CD14-positive monocyte (primary cell): ENCODE data around the gene TSPAN18. TPM values are rescaled to one million over a fixed set of nuclear protein-coding genes. Genes with fewer than 3 reads are reported as not detected.

Source experiments
- DNase-seq, 3 donors: peaks; one replicate each; pipeline ENCODE4 v3.0.0-alpha.2; 2011 to 2022
- H2AFZ ChIP-seq: 2 replicates; pipeline ENCODE4 v1.6.0; 2012; ENCODE audit warnings: mild to moderate bottlenecking, low read depth, low read length, inconsistent platforms; ENCODE audit not compliant: insufficient read depth, poor library complexity, severe bottlenecking
- H3K27ac ChIP-seq, 2 donors: 1 replicate in 1 of 2; 2 replicates in 1 of 2; pipeline ENCODE4 v1.5.1; 2012 to 2013; ENCODE audit warnings: low read length in 2 of 2, control low read depth in 1 of 2, inconsistent platforms in 1 of 2, low read depth in 1 of 2, mild to moderate bottlenecking in 1 of 2
- H3K27me3 ChIP-seq, 2 donors: one replicate each; pipeline versions ENCODE4 v1.6.0 to v1.6.1; 2011 to 2013; ENCODE audit warnings: low read length in 2 of 2; ENCODE audit not compliant: control insufficient read depth in 2 of 2, insufficient read depth in 2 of 2
- H3K36me3 ChIP-seq, 2 donors: replicated peaks in 1 of 2; 1 replicate in 1 of 2; 2 replicates in 1 of 2; pipeline versions ENCODE4 v1.5.1 to v1.6.1; 2012 to 2013; ENCODE audit warnings: low read length in 2 of 2, control low read depth in 1 of 2, inconsistent platforms in 1 of 2, mild to moderate bottlenecking in 1 of 2; ENCODE audit not compliant: insufficient read depth in 2 of 2, control insufficient read depth in 1 of 2
- H3K4me1 ChIP-seq, 2 donors: 1 replicate in 1 of 2; 2 replicates in 1 of 2; pipeline versions ENCODE4 v1.5.1 to v1.6.1; 2012 to 2013; ENCODE audit warnings: low read length in 2 of 2, control low read depth in 1 of 2, inconsistent platforms in 1 of 2, mild to moderate bottlenecking in 1 of 2, moderate library complexity in 1 of 2; ENCODE audit not compliant: insufficient read depth in 2 of 2, control insufficient read depth in 1 of 2
- H3K4me2 ChIP-seq: replicated peaks from 2 replicates; pipeline ENCODE3; 2012; ENCODE audit warnings: low read length, moderate library complexity, mild to moderate bottlenecking; ENCODE audit not compliant: poor library complexity, severe bottlenecking; ENCODE audit errors: extremely low read depth
- H3K4me3 ChIP-seq, 3 experiments: fragments of 200-600 bp in 1 of 3; sonication (generic) in 1 of 3; replicated peaks in 1 of 3; 1 replicate in 2 of 3; 2 replicates in 1 of 3; pipeline ENCODE4 v1.5.1; 2011 to 2013; ENCODE audit warnings: low read length in 3 of 3, mild to moderate bottlenecking in 3 of 3, control low read depth in 2 of 3, low read depth in 2 of 3, inconsistent platforms in 1 of 3, moderate library complexity in 1 of 3
- H3K79me2 ChIP-seq: 2 replicates; pipeline ENCODE4 v1.6.0; 2012; ENCODE audit warnings: mild to moderate bottlenecking, control low read depth, inconsistent platforms, low read length, moderate library complexity; ENCODE audit not compliant: insufficient read depth
- H3K9ac ChIP-seq: 2 replicates; pipeline ENCODE4 v1.6.0; 2017; ENCODE audit warnings: low read length, mild to moderate bottlenecking; ENCODE audit not compliant: insufficient read depth, poor library complexity, severe bottlenecking
- H3K9me3 ChIP-seq, 2 donors: replicated peaks in 1 of 2; 1 replicate in 1 of 2; 2 replicates in 1 of 2; pipeline versions ENCODE4 v1.5.1 to v1.6.1; 2012 to 2013; ENCODE audit warnings: low read length in 2 of 2, control low read depth in 1 of 2; ENCODE audit not compliant: control insufficient read depth in 1 of 2, insufficient read depth in 1 of 2
- H4K20me1 ChIP-seq: 2 replicates; pipeline ENCODE4 v1.6.0; 2012; ENCODE audit warnings: mild to moderate bottlenecking, low read length, control low read depth, moderate library complexity; ENCODE audit not compliant: insufficient read depth
- H3K27ac Mint-ChIP-seq, 7 donors: one replicate each; pipeline ENCODE4 v1.8.0; 2020; ENCODE audit warnings: mild to moderate bottlenecking in 7 of 7, mixed read lengths in 7 of 7, moderate library complexity in 6 of 7, inconsistent platforms in 2 of 7
- H3K27me3 Mint-ChIP-seq, 3 donors: one replicate each; pipeline ENCODE4 v1.8.0; 2021 to 2022; ENCODE audit warnings: low read depth in 3 of 3, mild to moderate bottlenecking in 3 of 3, mixed read lengths in 3 of 3, moderate library complexity in 3 of 3, inconsistent platforms in 1 of 3
- H3K36me3 Mint-ChIP-seq, 2 donors: one replicate each; pipeline ENCODE4 v1.8.0; 2020; ENCODE audit warnings: mixed read lengths in 2 of 2, inconsistent platforms in 1 of 2, mild to moderate bottlenecking in 1 of 2
- H3K4me1 Mint-ChIP-seq: one replicate; pipeline ENCODE4 v1.8.0; 2020; ENCODE audit warnings: mild to moderate bottlenecking, mixed read lengths
- H3K4me3 Mint-ChIP-seq, 2 donors: one replicate each; pipeline ENCODE4 v1.8.0; 2020; ENCODE audit warnings: mild to moderate bottlenecking in 2 of 2, mixed read lengths in 2 of 2, moderate library complexity in 1 of 2
- H3K9me3 Mint-ChIP-seq, 7 donors: one replicate each; pipeline ENCODE4 v1.8.0; 2020 to 2022; ENCODE audit warnings: mixed read lengths in 7 of 7, mild to moderate bottlenecking in 6 of 7, moderate library complexity in 6 of 7, inconsistent platforms in 2 of 7
- CTCF ChIP-seq: fragments of 200-600 bp; IDR thresholded peaks from one replicate; pipeline ENCODE4 v1.8.0; 2022; ENCODE audit warnings: antibody characterized with exemption, mild to moderate bottlenecking
- whole genome bisulfite sequencing: methylation state at CpG from one replicate; pipeline ENCODE4 v1.1.5; 2013; ENCODE audit warnings: missing lambda C conversion rate; ENCODE audit not compliant: insufficient coverage; 5-methylcytosine and 5-hydroxymethylcytosine counted together
- intact Hi-C, 2 donors: fragments of 100-400 bp; cut with micrococcal nuclease; formaldehyde crosslinking; loops; one replicate each; pipeline versions ENCODE4 v1.15.0 to v1.15.1; 2023
- polyA plus RNA-seq, 3 donors: library from polyadenylated mRNA; depleted of rRNA in 1 of 3; unstranded in 2 of 3; stranded (reverse) in 1 of 3; fragments of 300-500 nt in 2 of 3; fragments of >200 nt in 1 of 3; fragmentation: Illumina TruSeq in 2 of 3; gene quantifications; 1 replicate in 2 of 3; 2 replicates in 1 of 3; pipeline ENCODE4 v1.2.3, GENCODE V29; 2012 to 2021

Gene TSPAN18
- polyA plus RNA-seq, 3 donors: not detected

DNA sequence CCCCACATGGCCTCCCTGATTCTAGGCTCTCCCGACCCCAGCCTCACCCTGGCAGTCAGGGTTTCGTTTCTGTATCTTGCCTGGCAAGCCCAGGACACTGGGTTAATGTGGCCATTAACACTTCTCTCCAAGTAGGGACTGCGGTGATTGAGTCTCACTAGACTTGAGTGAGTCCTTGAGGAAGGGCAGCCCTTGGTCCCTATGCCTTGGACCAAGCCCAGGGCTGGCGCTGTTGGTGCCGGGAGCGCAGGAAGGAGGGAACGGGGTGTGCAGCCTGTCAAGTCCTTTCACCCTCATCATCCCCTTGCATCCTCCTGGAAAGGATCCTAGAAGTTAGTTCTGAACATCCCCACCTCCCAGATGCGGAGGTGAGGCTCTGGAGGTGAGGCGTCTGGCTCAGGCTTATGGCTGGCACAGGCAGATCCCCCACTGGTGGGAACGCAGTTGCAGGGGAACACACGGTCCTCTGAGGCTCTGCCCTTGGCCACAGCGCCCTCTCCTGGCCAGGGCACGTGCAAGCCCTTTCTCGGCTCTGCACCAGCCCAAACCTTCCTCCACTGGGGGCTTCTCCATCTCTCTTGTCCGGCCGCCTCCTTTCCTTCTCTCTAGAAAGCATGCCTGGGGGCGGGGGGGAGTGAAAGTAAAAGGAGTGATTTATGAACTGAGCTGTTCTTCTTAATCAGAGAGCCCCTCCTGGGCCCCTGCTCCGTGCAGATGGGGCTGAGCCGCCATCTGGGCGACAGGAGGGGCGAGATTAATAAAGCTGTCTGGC, 167.3 kb downstream of the TSPAN18 start:
- Histone ChIP-seq H3K36me3 (no peaks in the 10 kb centered on the region), H3K4me2 (no peak overlapping the region), H3K27me3 (no peaks in the 10 kb centered on the region), H2AFZ (no peak overlapping the region), H3K4me3 (no peak overlapping the region), H3K27ac (no peak overlapping the region), H3K9ac (no peak overlapping the region), H3K4me1 (no peaks in the 10 kb centered on the region), H3K79me2 (no peaks in the 10 kb centered on the region), H3K9me3 (no peaks in the 10 kb centered on the region), H4K20me1 (no peaks in the 10 kb centered on the region)
- peaks cover 0 to 5% (median 2%) of the 10 kb centered on the region in 7 donors for H3K9me3 Mint-ChIP-seq
- no peak overlapping the region for H3K4me3 Mint-ChIP-seq
- H3K36me3 Mint-ChIP-seq: no peaks in the 10 kb centered on the region
- peak overlapping the region in 2 of 7 donors; percentile 26 to 50 for H3K27ac Mint-ChIP-seq
- WGBS: 45% methylated on average over 8 of the region's 21 CpGs
- TF ChIP-seq CTCF: peak; percentile 62
- peak in 1 of 3 donors; percentile 21 for DNase-seq
- no peaks in the 10 kb centered on the region for H3K4me1 Mint-ChIP-seq
- intact Hi-C loops: no loop called here
- peaks cover 5 to 21% (median 5%) of the 10 kb centered on the region in 3 donors for H3K27me3 Mint-ChIP-seq

DNA sequence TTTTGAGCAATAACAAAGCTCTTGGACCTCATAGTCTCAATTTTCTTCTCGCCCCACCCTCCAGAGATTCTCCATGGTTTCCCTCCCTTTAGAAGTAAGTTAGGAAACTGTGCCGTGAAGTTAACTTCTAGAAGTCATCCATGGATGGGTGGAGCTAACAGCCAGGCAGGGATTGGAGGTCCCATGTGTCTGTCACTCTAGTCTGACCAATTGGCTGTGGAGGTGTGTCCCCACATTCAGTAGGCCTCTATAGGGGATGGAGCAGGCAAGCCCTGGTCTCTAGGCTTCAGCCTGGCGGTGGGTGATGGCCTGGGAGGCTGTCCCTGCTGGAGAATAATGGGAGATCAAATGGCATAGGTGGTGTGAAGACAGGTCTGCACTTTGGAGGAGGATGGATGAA, 173.2 kb downstream of the TSPAN18 start:
- Histone ChIP-seq H3K27me3 (no peaks in the 10 kb centered on the region), H3K27ac (no peak overlapping the region), H3K9me3 (no peaks in the 10 kb centered on the region), H3K4me2 (no peak overlapping the region), H3K79me2 (no peaks in the 10 kb centered on the region), H2AFZ (no peak overlapping the region), H4K20me1 (no peaks in the 10 kb centered on the region), H3K9ac (no peak overlapping the region), H3K36me3 (no peaks in the 10 kb centered on the region), H3K4me1 (no peaks in the 10 kb centered on the region), H3K4me3 (no peak overlapping the region)
- no peak overlapping the region for H3K4me3 Mint-ChIP-seq
- peak; percentile 22 to 47 (median 30) for DNase-seq
- no peak for TF ChIP-seq CTCF
- H3K4me1 Mint-ChIP-seq: no peaks in the 10 kb centered on the region
- H3K27me3 Mint-ChIP-seq: peaks cover 8 to 13% (median 10%) of the 10 kb centered on the region in 3 donors
- H3K27ac Mint-ChIP-seq: peak overlapping the region in 1 of 7 donors; percentile 25
- H3K9me3 Mint-ChIP-seq: peaks cover 0 to 5% (median 2%) of the 10 kb centered on the region in 7 donors
- intact Hi-C loops: no loop called here
- 100% methylated on average over 1 of the region's 3 CpGs for WGBS
- H3K36me3 Mint-ChIP-seq: no peaks in the 10 kb centered on the region
